ENCODE measurements around the gene SERTAD1. TPM values are rescaled to one million over a fixed set of nuclear protein-coding genes. Genes with fewer than 3 reads are reported as not detected.

SERTAD1 gene
- total and polyA plus RNA-seq, 2 of the 4 experiments (the other 2 are of a cell fraction), result 21.1 to 27.4 TPM

DNA sequence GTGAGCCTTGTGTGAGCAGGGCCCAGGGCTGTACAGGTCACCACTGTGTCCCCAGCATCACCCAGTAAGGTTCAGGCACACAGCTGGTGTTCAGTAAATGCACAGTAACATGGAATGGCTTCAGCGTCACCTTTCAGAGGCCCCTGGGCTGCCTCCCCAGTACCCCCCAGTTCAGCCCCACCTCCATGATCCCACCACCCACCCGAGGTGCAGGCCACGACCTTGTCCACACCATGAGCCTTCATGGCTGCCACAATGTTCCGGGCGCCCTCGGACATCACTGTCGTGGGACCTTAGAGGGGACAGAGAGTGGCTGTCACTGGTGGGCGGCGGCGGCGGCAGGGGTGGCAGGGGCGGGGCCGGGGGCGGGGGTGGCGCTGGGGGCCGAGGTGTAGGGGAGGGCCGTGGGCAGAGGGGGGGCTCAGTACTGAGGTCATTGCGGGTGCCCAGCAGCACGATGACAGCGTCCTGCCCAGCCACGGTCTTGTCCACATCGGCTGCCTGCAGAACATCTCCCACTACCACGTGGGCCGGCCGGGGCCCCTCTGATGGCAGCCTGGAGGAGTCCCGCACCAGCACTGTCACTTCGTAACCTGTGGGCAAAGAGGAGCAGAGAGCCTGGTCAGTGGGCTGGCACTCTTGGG, 32.3 kb upstream of the SERTAD1 start:
- Histone ChIP-seq H3K9me1 (ENCODE audit: insufficient read depth, low read length) (no peaks in the 10 kb centered on the region; the same call in 1 of the 2 replicates), H3K9me3 (ENCODE audit: control insufficient read depth, insufficient read depth, low read length) (no peaks in the 10 kb centered on the region), H2AK5ac (ENCODE audit: low read depth, low read length) (no peak overlapping the region), H3K4me2 (ENCODE audit: low read depth, low read length) (no peak overlapping the region), H2BK120ac (ENCODE audit: low read depth, low read length) (no peak overlapping the region), H3K4me3 (ENCODE audit: insufficient read depth, low read depth, low read length) (no peak overlapping the region), H4K5ac (ENCODE audit: low read depth, low read length) (no peak overlapping the region), H3K18ac (ENCODE audit: low read depth, low read length) (no peak overlapping the region), H2AK9ac (replicated peaks; ENCODE audit: low read depth, low read length, poor library complexity) (no peak overlapping the region), H3K14ac (replicated peaks; ENCODE audit: low read depth, low read length) (no peak overlapping the region), H3K9ac (ENCODE audit: low read depth, low read length) (no peak overlapping the region), H2BK15ac (ENCODE audit: low read depth, low read length) (no peak overlapping the region), H4K8ac (ENCODE audit: low read depth in 2 of 2, low read length in 2 of 2) (no peak overlapping the region), H3K56ac (ENCODE audit: extremely low read depth, insufficient read depth, low read length) (no peak overlapping the region), H3K23ac (ENCODE audit: low read depth, low read length) (no peak overlapping the region), H3K4me1 (ENCODE audit: control insufficient read depth, insufficient read depth, low read length) (no peaks in the 10 kb centered on the region; the same call in 1 of the 2 replicates), H4K20me1 (ENCODE audit: insufficient read depth, low read length) (peaks cover 4% of the 10 kb centered on the region; the same call in 1 of the 2 replicates), H3K79me1 (ENCODE audit: low read depth in 1 of 2, low read length in 2 of 2) (peaks cover 0 to 9% of the 10 kb centered on the region in 2 experiments; a peak in 3 of 4 replicates), H3K27ac (ENCODE audit: insufficient read depth, low read length) (no peak overlapping the region), H2BK5ac (ENCODE audit: low read depth, low read length, poor library complexity, severe bottlenecking) (no peak overlapping the region), H2AFZ (replicated peaks; ENCODE audit: low read length, poor library complexity) (no peak overlapping the region), H2BK20ac (ENCODE audit: low read depth, low read length) (no peak overlapping the region), H3K36me3 (ENCODE audit: control insufficient read depth, insufficient read depth, low read length) (peaks cover 3% of the 10 kb centered on the region; the same call in 1 of the 2 replicates), H3K4ac (ENCODE audit: low read depth, low read length) (no peak overlapping the region), H4K91ac (ENCODE audit: insufficient read depth, low read depth, low read length) (no peak overlapping the region), H3K27me3 (ENCODE audit: control insufficient read depth, insufficient read depth, low read length) (no peaks in the 10 kb centered on the region)
- CTCF ChIA-PET, result interaction anchor here (0.6 kb wide), 1 partner anchor 161 kb away, joined by 7 read pairs; no protein-coding TSS in a partner anchor
- DNase-seq (no peak), ATAC-seq (ENCODE audit: low read depth) (no peak)
- no TSS peak for BruUV-seq (replicated peaks)
- TF ChIP-seq NFE2L2 (IDR thresholded peaks at IDR 0.05; ENCODE audit: low read depth, low read length) (no peak), BHLHE40 (IDR thresholded peaks at IDR 0.05; ENCODE audit: low read depth, low read length) (no peak)
- TF ChIP-seq, protein P1, sequence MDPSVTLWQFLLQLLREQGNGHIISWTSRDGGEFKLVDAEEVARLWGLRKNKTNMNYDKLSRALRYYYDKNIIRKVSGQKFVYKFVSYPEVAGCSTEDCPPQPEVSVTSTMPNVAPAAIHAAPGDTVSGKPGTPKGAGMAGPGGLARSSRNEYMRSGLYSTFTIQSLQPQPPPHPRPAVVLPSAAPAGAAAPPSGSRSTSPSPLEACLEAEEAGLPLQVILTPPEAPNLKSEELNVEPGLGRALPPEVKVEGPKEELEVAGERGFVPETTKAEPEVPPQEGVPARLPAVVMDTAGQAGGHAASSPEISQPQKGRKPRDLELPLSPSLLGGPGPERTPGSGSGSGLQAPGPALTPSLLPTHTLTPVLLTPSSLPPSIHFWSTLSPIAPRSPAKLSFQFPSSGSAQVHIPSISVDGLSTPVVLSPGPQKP (IDR thresholded peaks at IDR 0.05; ENCODE audit: borderline replicate concordance, low read depth, low read length), result no peak
- no CpG with 5 or more reads among the region's 27 CpGs for WGBS, 2 experiments (ENCODE audit: extremely low coverage in 2 of 2, insufficient read length in 1 of 2)
- POLR2A ChIA-PET (ENCODE audit: unreplicated experiment), result no interaction called here
- dilution Hi-C loops (cut with HindIII; ENCODE audit: low sequenced_read_pairs, unreplicated experiment), result no loop called here
- in situ Hi-C loops (cut with MboI; ENCODE audit: low sequenced_read_pairs), result no loop called here
- intact Hi-C loops (cut with micrococcal nuclease), result no loop called here

Data from IMR-90 (cell line).